HFF-Myc (cell line): ENCODE measurements around the gene DPF3.

Source experiments
- DNase-seq: peaks from one replicate; pipeline ENCODE4 v3.0.0-alpha.2; 2011; ENCODE audit warnings: low read depth; ENCODE audit errors: extremely low read depth
- H3K4me3 ChIP-seq: replicated peaks from 2 replicates; pipeline ENCODE4 v1.5.1; 2011; ENCODE audit warnings: low read depth, mild to moderate bottlenecking, control low read depth, low read length
- TF ChIP-seq, protein P1 (sequence below): IDR thresholded peaks from 2 replicates; pipeline ENCODE4 v1.5.1; 2012; ENCODE audit warnings: mild to moderate bottlenecking, low read depth, low read length, control low read depth; ENCODE audit errors: missing control alignments

DPF3 gene

DNA sequence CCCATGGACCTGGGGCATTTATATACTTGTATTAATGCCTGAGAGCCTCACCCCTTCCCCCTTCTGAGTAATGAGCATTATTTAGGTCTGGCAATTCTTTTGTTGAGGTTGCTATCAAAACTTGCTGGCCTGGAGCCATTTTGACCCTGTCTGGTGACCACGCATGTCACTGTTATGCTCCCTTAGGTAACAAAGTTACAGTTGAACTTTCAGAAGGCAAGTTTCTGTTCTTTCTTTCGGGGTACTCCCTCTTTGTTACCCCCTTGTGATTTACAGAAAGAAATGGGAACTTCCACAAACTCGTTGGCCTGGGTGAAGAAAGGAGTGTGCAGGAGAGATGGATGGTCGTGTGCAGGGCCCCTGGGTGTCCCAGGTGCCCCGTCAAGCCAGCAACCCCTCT lies 305.4 kb downstream of the DPF3 start:
- DNase-seq = no peak
- TF ChIP-seq, protein P1, sequence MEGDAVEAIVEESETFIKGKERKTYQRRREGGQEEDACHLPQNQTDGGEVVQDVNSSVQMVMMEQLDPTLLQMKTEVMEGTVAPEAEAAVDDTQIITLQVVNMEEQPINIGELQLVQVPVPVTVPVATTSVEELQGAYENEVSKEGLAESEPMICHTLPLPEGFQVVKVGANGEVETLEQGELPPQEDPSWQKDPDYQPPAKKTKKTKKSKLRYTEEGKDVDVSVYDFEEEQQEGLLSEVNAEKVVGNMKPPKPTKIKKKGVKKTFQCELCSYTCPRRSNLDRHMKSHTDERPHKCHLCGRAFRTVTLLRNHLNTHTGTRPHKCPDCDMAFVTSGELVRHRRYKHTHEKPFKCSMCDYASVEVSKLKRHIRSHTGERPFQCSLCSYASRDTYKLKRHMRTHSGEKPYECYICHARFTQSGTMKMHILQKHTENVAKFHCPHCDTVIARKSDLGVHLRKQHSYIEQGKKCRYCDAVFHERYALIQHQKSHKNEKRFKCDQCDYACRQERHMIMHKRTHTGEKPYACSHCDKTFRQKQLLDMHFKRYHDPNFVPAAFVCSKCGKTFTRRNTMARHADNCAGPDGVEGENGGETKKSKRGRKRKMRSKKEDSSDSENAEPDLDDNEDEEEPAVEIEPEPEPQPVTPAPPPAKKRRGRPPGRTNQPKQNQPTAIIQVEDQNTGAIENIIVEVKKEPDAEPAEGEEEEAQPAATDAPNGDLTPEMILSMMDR = no peak
- no peak overlapping the region for H3K4me3 ChIP-seq

DNA sequence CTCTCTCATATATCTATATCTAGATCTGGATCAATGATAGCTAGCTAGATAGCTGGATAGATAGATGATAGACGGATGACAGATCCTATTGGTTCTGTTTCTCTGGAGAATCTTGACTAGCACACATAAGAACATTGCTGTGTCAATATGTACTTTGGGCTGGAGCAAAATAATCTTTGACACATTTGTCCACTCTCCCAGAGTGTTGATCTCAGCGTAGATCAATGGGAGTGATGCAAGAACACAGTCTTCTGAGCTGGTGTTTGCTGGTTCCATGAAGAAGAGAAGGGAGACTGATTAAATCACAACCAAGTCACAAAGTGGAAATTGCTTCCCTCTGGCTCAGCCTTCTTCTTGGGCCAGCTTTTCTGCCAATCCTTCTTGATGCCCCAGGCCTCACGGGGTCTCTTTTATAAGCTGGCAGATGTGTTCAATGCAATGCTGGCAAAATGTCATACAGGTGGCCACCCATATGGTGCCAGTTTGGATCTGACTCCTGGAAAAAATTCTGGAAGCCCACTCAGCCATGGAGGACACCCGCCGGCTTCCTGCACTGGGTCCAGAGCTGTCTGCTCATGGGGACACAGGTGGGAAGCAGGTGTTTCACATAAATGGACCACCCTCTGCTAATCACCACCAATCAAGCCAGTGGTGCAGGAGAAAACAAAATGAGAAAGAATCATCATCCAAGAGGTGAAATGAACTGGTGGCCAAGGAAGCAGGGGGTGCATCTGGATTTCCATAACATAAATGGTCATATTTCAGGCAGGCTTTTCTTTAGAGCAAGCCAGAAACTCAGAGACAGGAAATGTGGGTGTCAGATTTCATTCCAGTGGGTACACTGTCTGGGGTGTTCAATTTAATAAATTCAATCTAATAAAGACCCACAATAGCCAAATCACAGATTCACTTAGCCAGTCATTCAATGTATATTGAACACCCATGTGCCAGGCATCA lies 310.3 kb downstream of the DPF3 start:
- no peak for DNase-seq
- TF ChIP-seq, protein P1 = no peak
- no peak overlapping the region for H3K4me3 ChIP-seq

DNA sequence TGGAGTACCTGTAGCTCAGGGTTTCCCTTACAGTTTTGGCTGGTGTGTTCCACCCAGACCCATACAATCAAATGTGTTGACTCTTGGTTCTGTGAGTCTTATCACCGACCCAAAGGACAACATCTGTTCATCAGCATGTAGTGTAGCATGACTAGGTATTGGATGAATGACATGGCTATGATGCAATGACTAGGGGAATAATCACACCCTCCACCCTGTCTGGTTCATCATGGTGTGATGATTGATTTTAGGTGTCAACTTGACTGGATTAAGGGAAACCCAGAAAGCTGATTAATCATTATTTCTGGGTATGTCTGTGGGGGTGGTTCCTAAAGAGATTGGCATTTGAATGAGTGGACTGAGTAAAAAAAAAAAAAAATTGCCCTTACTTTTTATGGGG lies 311.3 kb downstream of the DPF3 start:
- no peak overlapping the region for H3K4me3 ChIP-seq
- TF ChIP-seq, protein P1 = no peak
- no peak for DNase-seq

DNA sequence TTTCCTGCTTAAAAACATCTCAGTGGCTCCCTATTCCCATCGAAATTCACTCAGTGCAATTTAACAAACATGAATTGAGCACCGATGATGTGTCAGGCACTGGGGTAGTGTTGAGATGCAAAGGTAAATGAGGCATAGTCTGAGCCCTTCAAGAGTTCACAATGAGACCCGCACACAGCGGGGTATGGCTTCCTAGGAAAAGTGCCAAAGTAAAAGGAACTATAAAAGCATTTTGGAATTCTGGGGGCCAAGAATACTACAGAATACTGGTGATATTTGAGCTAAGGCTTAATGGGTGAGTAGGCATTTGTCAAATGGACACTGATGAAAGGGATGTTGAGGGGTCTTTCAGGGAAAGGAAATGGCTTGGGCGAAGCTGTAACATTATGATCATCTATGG lies 315.4 kb downstream of the DPF3 start:
- H3K4me3 ChIP-seq = no peak overlapping the region
- DNase-seq = no peak
- TF ChIP-seq, protein P1 = no peak

DNA sequence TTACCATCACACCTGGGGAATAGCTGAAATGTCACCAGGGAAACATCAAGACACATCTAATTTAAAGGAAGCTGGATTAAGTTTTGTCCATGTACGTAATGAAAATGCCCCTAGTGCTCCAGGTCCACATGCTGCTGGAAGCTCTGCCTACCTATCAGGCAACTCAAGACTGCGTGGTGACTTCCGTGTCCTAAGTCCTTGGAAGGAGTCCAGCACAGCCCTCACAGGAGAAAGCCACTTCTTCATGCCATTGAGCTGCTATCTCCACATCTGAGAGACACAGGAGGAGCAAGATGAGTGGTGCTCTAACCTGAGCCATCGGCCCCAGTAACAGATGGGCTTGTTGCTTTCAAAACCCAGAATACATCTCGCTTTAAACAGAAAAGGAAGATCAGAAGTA lies 316.4 kb downstream of the DPF3 start:
- TF ChIP-seq, protein P1 = no peak
- DNase-seq = no peak
- no peak overlapping the region for H3K4me3 ChIP-seq

DNA sequence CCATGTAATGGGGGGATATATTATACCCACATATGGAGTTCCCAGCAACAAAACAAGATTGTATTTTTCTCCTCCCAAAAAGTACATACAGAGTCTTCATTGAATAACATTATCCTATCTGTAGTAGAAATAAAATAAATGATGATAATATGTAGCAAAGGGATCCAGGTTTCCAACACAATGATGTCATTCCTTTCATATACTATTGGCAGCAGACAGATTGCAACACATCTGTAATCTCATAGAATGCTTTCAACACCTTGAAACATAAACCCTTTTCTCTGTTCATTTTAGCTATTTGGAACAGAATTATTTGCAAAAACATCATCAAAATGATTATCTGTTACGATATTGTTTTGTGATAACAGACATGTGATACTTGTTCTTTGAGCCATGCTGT lies 317.6 kb downstream of the DPF3 start:
- TF ChIP-seq, protein P1 = no peak
- no peak overlapping the region for H3K4me3 ChIP-seq
- no peak for DNase-seq
